H9 (cell line): ENCODE results near the gene FAM13C. TPM values are rescaled to one million over a fixed set of nuclear protein-coding genes. Genes with fewer than 3 reads are reported as not detected.

Experiments
- DNase-seq: peaks from one replicate; pipeline ENCODE4 v3.0.0-alpha.2; 2017
- H2AFZ ChIP-seq: one replicate; pipeline ENCODE4 v1.6.1; 2013; ENCODE audit warnings: mild to moderate bottlenecking, low read length, control low read depth, moderate library complexity
- H2AK5ac ChIP-seq: 2 replicates; pipeline ENCODE4 v1.6.1; 2013; ENCODE audit warnings: low read length, control low read depth, mixed read lengths; ENCODE audit not compliant: insufficient read length
- H2BK120ac ChIP-seq: one replicate; pipeline ENCODE4 v1.6.1; 2013; ENCODE audit warnings: low read depth, mild to moderate bottlenecking, low read length, control low read depth, inconsistent platforms; ENCODE audit not compliant: poor library complexity, severe bottlenecking
- H2BK12ac ChIP-seq: 2 replicates; pipeline ENCODE4 v1.6.1; 2013; ENCODE audit warnings: low read length, control low read depth, mixed read lengths, low read depth; ENCODE audit not compliant: insufficient read length
- H2BK15ac ChIP-seq: 2 replicates; pipeline ENCODE4 v1.6.1; 2013; ENCODE audit warnings: low read depth, low read length, control low read depth
- H2BK20ac ChIP-seq: one replicate; pipeline ENCODE4 v1.6.1; 2013; ENCODE audit warnings: low read depth, mild to moderate bottlenecking, low read length, control low read depth, inconsistent platforms; ENCODE audit not compliant: poor library complexity, severe bottlenecking
- H2BK5ac ChIP-seq: 2 replicates; pipeline ENCODE4 v1.6.1; 2013; ENCODE audit warnings: low read length, control low read depth, mixed read lengths; ENCODE audit not compliant: insufficient read length
- H3K14ac ChIP-seq: 2 replicates; pipeline ENCODE4 v1.6.1; 2013; ENCODE audit warnings: low read length, control low read depth; ENCODE audit not compliant: insufficient read depth
- H3K18ac ChIP-seq: 2 replicates; pipeline ENCODE4 v1.6.1; 2013; ENCODE audit warnings: low read depth, mild to moderate bottlenecking, mixed read lengths, low read length, control low read depth; ENCODE audit not compliant: insufficient read length
- H3K23ac ChIP-seq: 2 replicates; pipeline ENCODE4 v1.6.1; 2013; ENCODE audit warnings: low read length, control low read depth, mixed read lengths, low read depth; ENCODE audit not compliant: insufficient read length
- H3K23me2 ChIP-seq: 2 replicates; pipeline ENCODE4 v1.6.1; 2013; ENCODE audit warnings: low read depth, mild to moderate bottlenecking, mixed read lengths, low read length, control low read depth; ENCODE audit not compliant: insufficient read length, poor library complexity, severe bottlenecking
- H3K27ac ChIP-seq: 2 replicates; pipeline ENCODE4 v1.5.1; 2013; ENCODE audit warnings: low read length, control low read depth, mixed read lengths, low read depth; ENCODE audit not compliant: insufficient read length
- H3K27me3 ChIP-seq: 2 replicates; pipeline ENCODE4 v1.6.1; 2013; ENCODE audit warnings: low read length, control low read depth, inconsistent platforms; ENCODE audit not compliant: insufficient read depth
- H3K4ac ChIP-seq: 2 replicates; pipeline ENCODE4 v1.6.1; 2013; ENCODE audit warnings: low read depth, mild to moderate bottlenecking, control low read depth, inconsistent platforms, low read length, moderate library complexity
- H3K4me1 ChIP-seq: 2 replicates; pipeline ENCODE4 v1.6.1; 2013; ENCODE audit warnings: low read length, control low read depth, inconsistent platforms; ENCODE audit not compliant: insufficient read depth
- H3K4me2 ChIP-seq: 2 replicates; pipeline ENCODE4 v1.6.1; 2013; ENCODE audit warnings: low read length, control low read depth, mixed read lengths; ENCODE audit not compliant: insufficient read length, insufficient read depth
- H3K56ac ChIP-seq: 2 replicates; pipeline ENCODE4 v1.6.1; 2013; ENCODE audit warnings: low read depth, mild to moderate bottlenecking, mixed read lengths, low read length, control low read depth; ENCODE audit not compliant: insufficient read length
- H3K79me1 ChIP-seq: 2 replicates; pipeline ENCODE4 v1.6.1; 2013; ENCODE audit warnings: low read depth, mild to moderate bottlenecking, moderate library complexity, low read length, control low read depth, inconsistent platforms; ENCODE audit not compliant: insufficient read depth, poor library complexity, severe bottlenecking
- H3K79me2 ChIP-seq: 2 replicates; pipeline ENCODE4 v1.6.1; 2013; ENCODE audit warnings: low read length, control low read depth, inconsistent platforms; ENCODE audit not compliant: insufficient read depth
- H3K9ac ChIP-seq: 2 replicates; pipeline ENCODE4 v1.6.1; 2013; ENCODE audit warnings: low read length, control low read depth, mixed read lengths; ENCODE audit not compliant: insufficient read length; ENCODE audit errors: extremely low read depth
- H3K9me3 ChIP-seq: one replicate; pipeline ENCODE4 v1.6.1; 2013; ENCODE audit warnings: low read depth, low read length, inconsistent platforms; ENCODE audit not compliant: control insufficient read depth
- H3T11ph ChIP-seq: one replicate; pipeline ENCODE4 v1.6.1; 2013; ENCODE audit warnings: mild to moderate bottlenecking, low read length, control low read depth, inconsistent platforms
- H4K20me1 ChIP-seq: one replicate; pipeline ENCODE4 v1.6.1; 2013; ENCODE audit not compliant: control insufficient read depth, insufficient read length, insufficient read depth
- H4K5ac ChIP-seq: 2 replicates; pipeline ENCODE4 v1.6.1; 2013; ENCODE audit warnings: low read depth, mild to moderate bottlenecking, mixed read lengths, low read length, control low read depth; ENCODE audit not compliant: insufficient read length
- H4K8ac ChIP-seq: replicated peaks from 2 replicates; pipeline ENCODE4 v1.6.1; 2013; ENCODE audit warnings: low read length, control low read depth, mixed read lengths, low read depth; ENCODE audit not compliant: insufficient read length
- H4K91ac ChIP-seq: 2 replicates; pipeline ENCODE4 v1.6.1; 2013; ENCODE audit warnings: low read depth, mild to moderate bottlenecking, moderate library complexity, mixed read lengths, low read length, control low read depth; ENCODE audit not compliant: insufficient read length
- H3K27ac Mint-ChIP-seq, 3 experiments: 2 replicates in 2 of 3; 3 replicates in 1 of 3; pipeline ENCODE4 v1.8.0; 2020 to 2021; ENCODE audit warnings: mixed read lengths in 3 of 3, mild to moderate bottlenecking in 1 of 3, moderate library complexity in 1 of 3
- H3K27me3 Mint-ChIP-seq: 2 replicates; pipeline ENCODE4 v1.8.0; 2021; ENCODE audit warnings: low read depth, mild to moderate bottlenecking, moderate library complexity, mixed read lengths
- H3K36me3 Mint-ChIP-seq, 3 experiments: 2 replicates in 2 of 3; 3 replicates in 1 of 3; pipeline ENCODE4 v1.8.0; 2020 to 2021; ENCODE audit warnings: low read depth in 3 of 3, mixed read lengths in 3 of 3; ENCODE audit not compliant: insufficient read depth in 1 of 3
- H3K4me1 Mint-ChIP-seq, 2 experiments: 2 replicates each; pipeline ENCODE4 v1.8.0; 2020; ENCODE audit warnings: mixed read lengths in 2 of 2
- H3K4me3 Mint-ChIP-seq, 2 experiments: 2 replicates in 1 of 2; 3 replicates in 1 of 2; pipeline ENCODE4 v1.8.0; 2020 to 2021; ENCODE audit warnings: mild to moderate bottlenecking in 2 of 2, mixed read lengths in 2 of 2, moderate library complexity in 1 of 2
- H3K9me3 Mint-ChIP-seq, 2 experiments: 2 replicates in 1 of 2; 3 replicates in 1 of 2; pipeline ENCODE4 v1.8.0; 2020; ENCODE audit warnings: mild to moderate bottlenecking in 2 of 2, mixed read lengths in 2 of 2, moderate library complexity in 1 of 2
- WGBS: extraction: QIAGEN DNeasy Blood & Tissue Kit; methylation state at CpG from one replicate; pipeline ENCODE4 v1.1.7; 2013; ENCODE audit warnings: missing lambda C conversion rate, low lambda C conversion rate, mixed read lengths; ENCODE audit not compliant: insufficient read length; ENCODE audit errors: extremely low coverage; 5-methylcytosine and 5-hydroxymethylcytosine counted together
- total RNA-seq: library from RNA; stranded (reverse); gene quantifications from 2 replicates; pipeline ENCODE4 v1.2.1, GENCODE V29; 2021
- TF ChIP-seq, protein P1 (sequence below): fragments of 200-600 bp; sonication (generic); conservative IDR thresholded peaks from 3 replicates; pipeline ENCODE4 v1.8.0; 2021; ENCODE audit warnings: antibody characterized with exemption, mild to moderate bottlenecking

FAM13C gene
- total RNA-seq, 1 experiment from 2014 or later, result 0.31 TPM

DNA sequence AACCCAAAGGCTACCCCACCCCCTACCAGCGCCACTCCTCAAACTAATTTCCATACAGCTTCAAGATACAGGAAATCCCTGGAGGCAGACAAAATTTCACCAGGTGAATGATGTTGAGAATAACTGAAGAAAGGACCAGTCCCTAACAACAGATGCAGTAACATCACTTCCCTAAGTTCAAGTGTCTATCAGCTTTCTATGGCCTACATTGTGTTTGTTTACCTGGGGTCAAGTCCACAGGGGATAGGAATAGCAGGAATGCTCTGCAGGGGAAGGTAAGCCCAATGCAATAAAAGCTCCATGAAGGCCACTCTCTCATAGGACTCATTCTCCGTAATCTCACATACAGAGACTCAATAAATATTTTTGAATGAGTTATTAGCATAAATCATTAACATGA is 26.9 kb downstream of the FAM13C start:
- Histone ChIP-seq H2AK5ac (no peak overlapping the region), H3K27ac (no peak overlapping the region), H2BK15ac (no peak overlapping the region), H3K79me1 (no peaks in the 10 kb centered on the region), H2BK5ac (no peak overlapping the region), H3K4ac (no peak overlapping the region), H3K9me3 (no peaks in the 10 kb centered on the region), H3K4me1 (no peaks in the 10 kb centered on the region), H4K91ac (no peak overlapping the region), H3K56ac (no peak overlapping the region), H3K4me2 (no peak overlapping the region), H4K20me1 (no peaks in the 10 kb centered on the region), H4K8ac (no peak overlapping the region), H2BK20ac (no peak overlapping the region), H3K27me3 (peaks cover 13% of the 10 kb centered on the region; the same call in 1 of the 2 replicates), H3K23me2 (no peaks in the 10 kb centered on the region), H4K5ac (no peak overlapping the region), H2AFZ (no peak overlapping the region), H3K14ac (no peak overlapping the region), H2BK120ac (no peak overlapping the region), H3K23ac (no peak overlapping the region), H3K79me2 (no peaks in the 10 kb centered on the region), H2BK12ac (no peak overlapping the region), H3K18ac (no peak overlapping the region), H3K9ac (no peak overlapping the region), H3T11ph (no peak overlapping the region)
- WGBS, result no CpG with 5 or more reads among the region's 2 CpGs
- Mint-ChIP-seq H3K4me1 (peaks cover 0 to 8% of the 10 kb centered on the region in 2 experiments; a peak in 1 of 4 replicates), H3K4me3 (no peak overlapping the region), H3K36me3 (no peaks in the 10 kb centered on the region), H3K27ac (no peak overlapping the region), H3K27me3 (peaks cover 56% of the 10 kb centered on the region), H3K9me3 (peaks cover 0 to 3% of the 10 kb centered on the region in 2 experiments; a peak in 1 of 5 replicates)
- no peak for DNase-seq
- TF ChIP-seq, protein P1, sequence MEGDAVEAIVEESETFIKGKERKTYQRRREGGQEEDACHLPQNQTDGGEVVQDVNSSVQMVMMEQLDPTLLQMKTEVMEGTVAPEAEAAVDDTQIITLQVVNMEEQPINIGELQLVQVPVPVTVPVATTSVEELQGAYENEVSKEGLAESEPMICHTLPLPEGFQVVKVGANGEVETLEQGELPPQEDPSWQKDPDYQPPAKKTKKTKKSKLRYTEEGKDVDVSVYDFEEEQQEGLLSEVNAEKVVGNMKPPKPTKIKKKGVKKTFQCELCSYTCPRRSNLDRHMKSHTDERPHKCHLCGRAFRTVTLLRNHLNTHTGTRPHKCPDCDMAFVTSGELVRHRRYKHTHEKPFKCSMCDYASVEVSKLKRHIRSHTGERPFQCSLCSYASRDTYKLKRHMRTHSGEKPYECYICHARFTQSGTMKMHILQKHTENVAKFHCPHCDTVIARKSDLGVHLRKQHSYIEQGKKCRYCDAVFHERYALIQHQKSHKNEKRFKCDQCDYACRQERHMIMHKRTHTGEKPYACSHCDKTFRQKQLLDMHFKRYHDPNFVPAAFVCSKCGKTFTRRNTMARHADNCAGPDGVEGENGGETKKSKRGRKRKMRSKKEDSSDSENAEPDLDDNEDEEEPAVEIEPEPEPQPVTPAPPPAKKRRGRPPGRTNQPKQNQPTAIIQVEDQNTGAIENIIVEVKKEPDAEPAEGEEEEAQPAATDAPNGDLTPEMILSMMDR, result no peak
